Measurements from ENCODE around the gene ITPRID1.

The ITPRID1 gene

GRCh38 chr7:31633894-31634494, 120.1 kb downstream of the ITPRID1 start:
- Histone ChIP-seq H3K4me1 (ENCODE audit: control insufficient read depth, insufficient read depth, low read length) (no peaks in the 10 kb centered on the region), H3K4me3 (ENCODE audit: low read length) (no peak overlapping the region), H3K27me3 (replicated peaks; ENCODE audit: control insufficient read depth, insufficient read depth, low read length) (no peaks in the 10 kb centered on the region), H3K9ac (ENCODE audit: low read length) (no peak overlapping the region), H3K36me3 (ENCODE audit: control insufficient read depth, insufficient read depth, low read length, severe bottlenecking) (no peaks in the 10 kb centered on the region), H3K9me3 (ENCODE audit: control insufficient read depth, low read length) (no peaks in the 10 kb centered on the region)
- peak; percentile 73 for DNase-seq (ENCODE audit: low read depth)

- Histone ChIP-seq H3K27me3 (replicated peaks; ENCODE audit: control insufficient read depth, insufficient read depth, low read length) (peaks cover 8% of the 10 kb centered on the region), H3K4me3 (ENCODE audit: low read length) (no peak overlapping the region), H3K9me3 (ENCODE audit: control insufficient read depth, low read length) (no peaks in the 10 kb centered on the region), H3K9ac (ENCODE audit: low read length) (no peak overlapping the region), H3K36me3 (ENCODE audit: control insufficient read depth, insufficient read depth, low read length, severe bottlenecking) (no peaks in the 10 kb centered on the region), H3K4me1 (ENCODE audit: control insufficient read depth, insufficient read depth, low read length) (no peaks in the 10 kb centered on the region)
- no peak for DNase-seq (ENCODE audit: low read depth)
Observed at GRCh38 chr7:31640381-31640780, 126.5 kb downstream of the ITPRID1 start.

DNA sequence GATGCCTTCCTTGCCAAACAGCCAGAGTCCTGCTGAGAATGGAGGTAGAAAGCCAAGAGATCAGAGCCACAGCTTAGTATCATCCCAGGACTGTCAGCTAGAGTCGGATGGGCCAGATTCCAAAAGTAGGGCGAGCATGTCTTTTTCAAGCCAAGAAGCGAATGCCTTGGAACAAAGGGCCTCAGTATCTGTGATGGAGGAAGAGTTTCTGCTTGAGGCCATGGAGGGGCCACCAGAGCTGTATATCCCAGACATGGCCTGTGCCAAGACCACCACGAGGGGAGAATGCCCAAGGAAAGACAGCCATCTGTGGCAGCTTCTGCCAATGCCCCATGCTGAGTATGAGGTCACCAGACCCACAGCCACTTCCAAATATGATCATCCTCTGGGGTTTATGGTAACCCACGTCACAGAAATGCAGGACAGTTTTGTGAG, 128.8 kb downstream of the ITPRID1 start:
- Histone ChIP-seq H3K9me3 (ENCODE audit: control insufficient read depth, low read length) (no peaks in the 10 kb centered on the region), H3K9ac (ENCODE audit: low read length) (no peak overlapping the region), H3K4me3 (ENCODE audit: low read length) (no peak overlapping the region), H3K4me1 (ENCODE audit: control insufficient read depth, insufficient read depth, low read length) (no peaks in the 10 kb centered on the region), H3K27me3 (replicated peaks; ENCODE audit: control insufficient read depth, insufficient read depth, low read length) (peaks cover 8% of the 10 kb centered on the region), H3K36me3 (ENCODE audit: control insufficient read depth, insufficient read depth, low read length, severe bottlenecking) (no peaks in the 10 kb centered on the region)
- no peak for DNase-seq (ENCODE audit: low read depth)

GRCh38 chr7:31646942-31647341, 133.1 kb downstream of the ITPRID1 start:
- H3K9me3 ChIP-seq (ENCODE audit: control insufficient read depth, low read length), result no peaks in the 10 kb centered on the region
- DNase-seq (ENCODE audit: low read depth), result no peak
- no peak overlapping the region for H3K4me3 ChIP-seq (ENCODE audit: low read length)

GRCh38 chr7:31647511-31647910, 133.6 kb downstream of the ITPRID1 start:
- Histone ChIP-seq H3K27me3 (replicated peaks; ENCODE audit: control insufficient read depth, insufficient read depth, low read length) (peaks cover 8% of the 10 kb centered on the region), H3K36me3 (ENCODE audit: control insufficient read depth, insufficient read depth, low read length, severe bottlenecking) (no peaks in the 10 kb centered on the region), H3K9ac (ENCODE audit: low read length) (no peak overlapping the region), H3K9me3 (ENCODE audit: control insufficient read depth, low read length) (no peaks in the 10 kb centered on the region), H3K4me1 (ENCODE audit: control insufficient read depth, insufficient read depth, low read length) (no peaks in the 10 kb centered on the region), H3K4me3 (ENCODE audit: low read length) (no peak overlapping the region)
- DNase-seq (ENCODE audit: low read depth), result no peak

More at GRCh38 chr7:31646942-31647341, 133.1 kb downstream of the ITPRID1 start:
- peaks cover 12% of the 10 kb centered on the region for H3K27me3 ChIP-seq (replicated peaks; ENCODE audit: control insufficient read depth, insufficient read depth, low read length)
- no peak overlapping the region for H3K9ac ChIP-seq (ENCODE audit: low read length)
- no peaks in the 10 kb centered on the region for H3K36me3 ChIP-seq (ENCODE audit: control insufficient read depth, insufficient read depth, low read length, severe bottlenecking)
- H3K4me1 ChIP-seq (ENCODE audit: control insufficient read depth, insufficient read depth, low read length), result no peaks in the 10 kb centered on the region

GRCh38 chr7:31648288-31648687, 134.4 kb downstream of the ITPRID1 start:
- peak; percentile 37 for DNase-seq (ENCODE audit: low read depth)

DNA sequence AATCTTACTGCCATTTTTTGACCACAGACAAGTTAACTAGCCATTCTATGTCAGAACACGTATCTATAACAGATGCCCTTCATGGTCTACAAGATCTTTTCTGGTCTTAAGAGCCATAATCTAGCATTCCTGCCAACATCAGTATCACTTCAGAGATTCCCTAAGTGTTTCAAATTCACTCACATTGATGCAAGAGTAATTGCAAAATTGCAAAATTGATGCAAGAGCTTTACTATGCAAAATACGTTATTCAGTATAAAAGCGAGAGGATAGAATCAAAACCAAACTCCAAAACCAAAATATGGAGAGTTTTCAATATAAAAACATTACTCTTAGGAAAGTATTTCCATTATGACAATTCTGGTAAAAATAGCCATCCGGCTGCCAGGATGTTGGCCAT, 135.0 kb downstream of the ITPRID1 start:
- Histone ChIP-seq H3K9ac (ENCODE audit: low read length) (no peak overlapping the region), H3K9me3 (ENCODE audit: control insufficient read depth, low read length) (no peaks in the 10 kb centered on the region), H3K4me3 (ENCODE audit: low read length) (no peak overlapping the region), H3K36me3 (ENCODE audit: control insufficient read depth, insufficient read depth, low read length, severe bottlenecking) (no peaks in the 10 kb centered on the region), H3K4me1 (ENCODE audit: control insufficient read depth, insufficient read depth, low read length) (no peaks in the 10 kb centered on the region), H3K27me3 (replicated peaks; ENCODE audit: control insufficient read depth, insufficient read depth, low read length) (peaks cover 4% of the 10 kb centered on the region)
- DNase-seq (ENCODE audit: low read depth), result no peak

More at GRCh38 chr7:31648288-31648687, 134.4 kb downstream of the ITPRID1 start:
- no peak overlapping the region for H3K4me3 ChIP-seq (ENCODE audit: low read length)
- H3K27me3 ChIP-seq (replicated peaks; ENCODE audit: control insufficient read depth, insufficient read depth, low read length), result peaks cover 8% of the 10 kb centered on the region
- no peaks in the 10 kb centered on the region for H3K9me3 ChIP-seq (ENCODE audit: control insufficient read depth, low read length)
- no peaks in the 10 kb centered on the region for H3K36me3 ChIP-seq (ENCODE audit: control insufficient read depth, insufficient read depth, low read length, severe bottlenecking)
- H3K4me1 ChIP-seq (ENCODE audit: control insufficient read depth, insufficient read depth, low read length), result no peaks in the 10 kb centered on the region
- no peak overlapping the region for H3K9ac ChIP-seq (ENCODE audit: low read length)

- Histone ChIP-seq H3K27me3 (replicated peaks; ENCODE audit: control insufficient read depth, insufficient read depth, low read length) (peaks cover 17% of the 10 kb centered on the region), H3K9me3 (ENCODE audit: control insufficient read depth, low read length) (no peaks in the 10 kb centered on the region), H3K9ac (ENCODE audit: low read length) (no peak overlapping the region), H3K4me1 (ENCODE audit: control insufficient read depth, insufficient read depth, low read length) (no peaks in the 10 kb centered on the region), H3K36me3 (ENCODE audit: control insufficient read depth, insufficient read depth, low read length, severe bottlenecking) (no peaks in the 10 kb centered on the region), H3K4me3 (ENCODE audit: low read length) (no peak overlapping the region)
- no peak for DNase-seq (ENCODE audit: low read depth)
Observed at GRCh38 chr7:31651234-31652062, 137.6 kb downstream of the ITPRID1 start.

- no peak for DNase-seq (ENCODE audit: low read depth)
- Histone ChIP-seq H3K9me3 (ENCODE audit: control insufficient read depth, low read length) (no peaks in the 10 kb centered on the region), H3K9ac (ENCODE audit: low read length) (no peak overlapping the region), H3K4me1 (ENCODE audit: control insufficient read depth, insufficient read depth, low read length) (no peaks in the 10 kb centered on the region), H3K36me3 (ENCODE audit: control insufficient read depth, insufficient read depth, low read length, severe bottlenecking) (no peaks in the 10 kb centered on the region), H3K4me3 (ENCODE audit: low read length) (no peak overlapping the region), H3K27me3 (replicated peaks; ENCODE audit: control insufficient read depth, insufficient read depth, low read length) (peaks cover 18% of the 10 kb centered on the region)
Observed at GRCh38 chr7:31652063-31652326, 138.1 kb downstream of the ITPRID1 start.

- H3K36me3 ChIP-seq (ENCODE audit: control insufficient read depth, insufficient read depth, low read length, severe bottlenecking), result no peaks in the 10 kb centered on the region
- H3K9ac ChIP-seq (ENCODE audit: low read length), result no peak overlapping the region
- H3K4me3 ChIP-seq (ENCODE audit: low read length), result no peak overlapping the region
- no peaks in the 10 kb centered on the region for H3K9me3 ChIP-seq (ENCODE audit: control insufficient read depth, low read length)
- peaks cover 9% of the 10 kb centered on the region for H3K27me3 ChIP-seq (replicated peaks; ENCODE audit: control insufficient read depth, insufficient read depth, low read length)
- H3K4me1 ChIP-seq (ENCODE audit: control insufficient read depth, insufficient read depth, low read length), result no peaks in the 10 kb centered on the region
- DNase-seq (ENCODE audit: low read depth), result no peak
Observed at GRCh38 chr7:31663072-31663471, 149.2 kb downstream of the ITPRID1 start.

DNA sequence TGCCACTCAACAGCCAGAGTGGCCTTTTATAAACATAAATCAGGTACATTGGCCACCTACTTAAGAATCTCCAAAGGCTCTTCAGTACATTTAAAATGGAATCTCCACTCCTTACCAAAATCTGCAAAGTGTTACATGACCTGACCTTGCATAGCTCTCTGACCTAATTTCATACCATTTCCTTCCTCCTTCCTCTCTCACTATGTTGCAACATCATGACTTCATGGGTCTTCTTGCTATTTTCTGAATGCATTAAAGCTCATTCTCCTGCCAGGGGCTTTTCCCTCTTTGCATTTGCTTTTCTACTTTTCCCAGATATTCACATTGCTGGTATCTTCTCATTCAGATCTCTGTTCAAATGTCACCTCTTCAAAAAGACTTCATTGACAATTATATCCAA, 151.0 kb downstream of the ITPRID1 start:
- Histone ChIP-seq H3K4me3 (ENCODE audit: low read length) (no peak overlapping the region), H3K4me1 (ENCODE audit: control insufficient read depth, insufficient read depth, low read length) (no peaks in the 10 kb centered on the region), H3K9ac (ENCODE audit: low read length) (no peak overlapping the region), H3K27me3 (replicated peaks; ENCODE audit: control insufficient read depth, insufficient read depth, low read length) (peaks cover 9% of the 10 kb centered on the region), H3K36me3 (ENCODE audit: control insufficient read depth, insufficient read depth, low read length, severe bottlenecking) (no peaks in the 10 kb centered on the region), H3K9me3 (ENCODE audit: control insufficient read depth, low read length) (no peaks in the 10 kb centered on the region)
- DNase-seq (ENCODE audit: low read depth), result no peak

Measured in adipocyte (in vitro differentiated cells).